Subcutaneous adipose tissue (tissue), 4 donors: ENCODE results near the gene IFT122. TPM values are rescaled to one million over a fixed set of nuclear protein-coding genes. Genes with fewer than 3 reads are reported as not detected.

Source experiments
- CTCF ChIP-seq: fragments of 450-650 bp; IDR thresholded peaks from one replicate; pipeline ENCODE4 v1.5.1; 2016; ENCODE audit warnings: low read depth, mild to moderate bottlenecking, control low read depth, antibody characterized with exemption, moderate library complexity
- total RNA-seq, 4 donors: library from RNA; depleted of rRNA; stranded (reverse); fragments of >200 nt; gene quantifications; one replicate each; pipeline ENCODE4 v1.1.0, GENCODE V29; 2016

The IFT122 gene
- total RNA-seq, 4 donors from 2014 or later: 26.4 to 57.3 (median 45.3) TPM

DNA sequence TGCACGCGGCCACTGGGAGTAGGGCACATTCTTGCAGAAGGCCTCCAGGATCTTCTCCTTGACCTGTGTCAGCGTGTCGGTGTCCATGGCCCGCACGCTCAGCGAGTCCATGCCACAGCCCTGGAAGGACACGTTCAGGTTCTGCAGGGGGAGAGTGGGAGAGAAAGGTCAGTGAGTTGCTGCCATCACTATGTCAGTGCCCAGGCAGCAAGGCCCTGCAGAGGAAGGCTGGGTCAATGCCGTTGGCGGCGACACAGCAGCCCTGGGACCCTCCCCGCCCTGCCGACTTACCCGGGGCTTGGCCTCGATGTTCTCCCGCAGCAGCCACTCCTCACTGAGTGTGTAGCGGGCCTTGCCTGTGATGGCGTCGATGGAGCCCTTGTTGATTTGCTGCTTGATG, 122.8 kb downstream of the IFT122 start:
- no peak for TF ChIP-seq CTCF

- no peak for TF ChIP-seq CTCF
Observed at GRCh38 chr3:129563332-129563731, 123.3 kb downstream of the IFT122 start.

- no peak for TF ChIP-seq CTCF
Observed at GRCh38 chr3:129563850-129564535, 124.0 kb downstream of the IFT122 start.

- no peak for TF ChIP-seq CTCF
Observed at GRCh38 chr3:129564981-129565644, 125.1 kb downstream of the IFT122 start.

DNA sequence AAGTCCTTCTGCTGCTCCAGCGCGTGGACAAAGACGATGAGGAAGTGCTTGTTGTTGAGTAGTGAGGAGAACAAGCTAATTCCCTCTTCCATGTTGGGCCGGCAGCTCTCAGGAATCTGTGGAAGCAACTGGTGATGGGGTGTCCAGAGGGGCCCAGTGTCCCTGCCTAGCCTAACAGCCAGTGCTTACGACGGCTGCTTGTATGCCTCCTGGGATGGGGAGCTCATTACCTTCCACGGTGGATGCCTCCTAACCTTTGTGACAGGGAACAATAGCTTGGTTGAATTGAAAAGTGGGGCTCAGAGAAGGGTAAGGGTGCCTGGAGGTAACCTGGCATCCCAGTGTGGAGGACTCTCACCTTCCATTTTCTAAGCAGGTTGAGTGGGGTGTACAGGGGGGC, 125.9 kb downstream of the IFT122 start:
- TF ChIP-seq CTCF: no peak

- no peak for TF ChIP-seq CTCF
Observed at GRCh38 chr3:129567176-129567705, 127.2 kb downstream of the IFT122 start.

DNA sequence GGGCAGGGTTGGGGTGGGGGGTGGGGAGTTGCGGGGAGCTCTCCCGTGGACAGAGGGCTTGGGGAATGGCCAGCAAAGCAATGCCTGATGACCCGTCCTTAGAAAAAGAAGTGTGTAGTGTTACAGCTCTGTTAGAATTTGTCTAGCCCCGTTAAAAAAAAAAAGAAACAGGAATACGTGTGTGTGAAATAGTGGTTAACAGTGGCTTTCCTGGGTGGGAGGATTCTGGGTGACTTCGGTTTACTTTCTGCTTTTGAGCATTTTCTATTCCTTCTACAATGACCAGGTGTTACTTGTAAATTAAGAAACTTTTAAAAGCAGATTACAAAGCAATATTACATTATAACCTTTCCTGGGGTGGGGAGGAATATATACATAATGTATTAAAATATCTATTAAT, 127.9 kb downstream of the IFT122 start:
- no peak for TF ChIP-seq CTCF
